ENCODE measurements around the gene UGP2. TPM values are rescaled to one million over a fixed set of nuclear protein-coding genes. Genes with fewer than 3 reads are reported as not detected.

Gene UGP2
- total RNA-seq, 1 experiment from 2014 or later: 89.5 TPM

GRCh38 chr2:63863707-63864106, 22.0 kb downstream of the UGP2 start:
- Histone ChIP-seq H3K4me1 (replicated peaks; ENCODE audit: insufficient read depth) (peaks cover 18% of the 10 kb centered on the region), H3K36me3 (ENCODE audit: low read depth) (peaks cover 36% of the 10 kb centered on the region), H2AFZ (no peak overlapping the region), H3K9me3 (ENCODE audit: insufficient read depth, low read depth) (0 out of 2 replicates have a peak, but pooled peaks cover 7% of the 10 kb centered on the region), H3K9me2 (ENCODE audit: insufficient read depth) (peaks cover 3% of the 10 kb centered on the region; the same call in 1 of the 2 replicates), H4K20me1 (ENCODE audit: insufficient read depth) (no peaks in the 10 kb centered on the region), H3K79me2 (ENCODE audit: low read depth) (no peaks in the 10 kb centered on the region; the same call in 1 of the 2 replicates), H3K4me2 (no peak overlapping the region), H3F3A (ENCODE audit: insufficient read depth, low read depth) (peaks cover 13% of the 10 kb centered on the region), H3K27me3 (ENCODE audit: insufficient read depth, low read depth) (no peaks in the 10 kb centered on the region), H3K4me3 (no peak overlapping the region), H3K27ac (no peak overlapping the region)
- CTCF ChIA-PET: no interaction called here
- POLR2A ChIA-PET (ENCODE audit: unreplicated experiment): no interaction called here
- intact Hi-C loops (cut with micrococcal nuclease; ENCODE audit: unreplicated experiment): loop anchor here (2.0 to 5.0 kb wide), 2 partner anchors 15 to 121 kb away; no protein-coding TSS in a partner anchor
- no peak for DNase-seq
- BruUV-seq (replicated peaks): no TSS peak
- TF ChIP-seq CTCF (conservative IDR thresholded peaks at IDR 0.05) (no peak), EZH2 (IDR thresholded peaks at IDR 0.05; ENCODE audit: low read depth) (no peak)

GRCh38 chr2:63865159-63865799, 23.6 kb downstream of the UGP2 start:
- peaks cover 22% of the 10 kb centered on the region; the same call in 1 of the 2 replicates for H3K36me3 ChIP-seq (ENCODE audit: low read depth)
- no peak for DNase-seq
- H3K79me2 ChIP-seq (ENCODE audit: low read depth): no peaks in the 10 kb centered on the region; the same call in 1 of the 2 replicates
- 0 out of 2 replicates have a peak, but pooled peaks cover 3% of the 10 kb centered on the region for H3K9me2 ChIP-seq (ENCODE audit: insufficient read depth)
- H3K4me1 ChIP-seq (replicated peaks; ENCODE audit: insufficient read depth): peaks cover 21% of the 10 kb centered on the region
- H3K27me3 ChIP-seq (ENCODE audit: insufficient read depth, low read depth): no peaks in the 10 kb centered on the region
- TF ChIP-seq CTCF (conservative IDR thresholded peaks at IDR 0.05) (no peak), EZH2 (IDR thresholded peaks at IDR 0.05; ENCODE audit: low read depth) (no peak)
- no peak overlapping the region for H3K27ac ChIP-seq
- intact Hi-C loops (cut with micrococcal nuclease; ENCODE audit: unreplicated experiment): no loop called here
- CTCF ChIA-PET: no interaction called here
- H2AFZ ChIP-seq: no peak overlapping the region
- H3K4me3 ChIP-seq: no peak overlapping the region
- H3K9me3 ChIP-seq (ENCODE audit: insufficient read depth, low read depth): 0 out of 2 replicates have a peak, but pooled peaks cover 7% of the 10 kb centered on the region
- no TSS peak for BruUV-seq (replicated peaks)
- no peaks in the 10 kb centered on the region for H4K20me1 ChIP-seq (ENCODE audit: insufficient read depth)
- POLR2A ChIA-PET (ENCODE audit: unreplicated experiment): no interaction called here
- H3F3A ChIP-seq (ENCODE audit: insufficient read depth, low read depth): peaks cover 13% of the 10 kb centered on the region
- H3K4me2 ChIP-seq: no peak overlapping the region

GRCh38 chr2:63866009-63866709, 24.5 kb downstream of the UGP2 start:
- Histone ChIP-seq H3K79me2 (ENCODE audit: low read depth) (no peaks in the 10 kb centered on the region; the same call in 1 of the 2 replicates), H3K9me3 (ENCODE audit: insufficient read depth, low read depth) (peaks cover 11% of the 10 kb centered on the region; the same call in 1 of the 2 replicates), H3K9me2 (ENCODE audit: insufficient read depth) (0 out of 2 replicates have a peak, but pooled peaks cover 3% of the 10 kb centered on the region), H3K36me3 (ENCODE audit: low read depth) (peaks cover 22% of the 10 kb centered on the region; the same call in 1 of the 2 replicates), H3K4me1 (replicated peaks; ENCODE audit: insufficient read depth) (peaks cover 30% of the 10 kb centered on the region), H3K27ac (no peak overlapping the region), H3K27me3 (ENCODE audit: insufficient read depth, low read depth) (no peaks in the 10 kb centered on the region), H2AFZ (no peak overlapping the region), H4K20me1 (ENCODE audit: insufficient read depth) (no peaks in the 10 kb centered on the region), H3K4me3 (no peak overlapping the region), H3K4me2 (no peak overlapping the region), H3F3A (ENCODE audit: insufficient read depth, low read depth) (peaks cover 17% of the 10 kb centered on the region)
- no peak for DNase-seq
- TF ChIP-seq CTCF (conservative IDR thresholded peaks at IDR 0.05) (no peak), EZH2 (IDR thresholded peaks at IDR 0.05; ENCODE audit: low read depth) (no peak)
- intact Hi-C loops (cut with micrococcal nuclease; ENCODE audit: unreplicated experiment): no loop called here
- no TSS peak for BruUV-seq (replicated peaks)
- POLR2A ChIA-PET (ENCODE audit: unreplicated experiment): no interaction called here
- CTCF ChIA-PET: no interaction called here
